ENCODE measurements around the gene METTL15. TPM values are rescaled to one million over a fixed set of nuclear protein-coding genes. Genes with fewer than 3 reads are reported as not detected.
"Not testable (repeated sequence)": the region's sequence is repeated elsewhere in the genome, so short reads cannot be mapped to it uniquely, and the experiment has no call there.

Gene METTL15
- total RNA-seq, 1 donor from 2014 or later: 27.9 TPM

DNA sequence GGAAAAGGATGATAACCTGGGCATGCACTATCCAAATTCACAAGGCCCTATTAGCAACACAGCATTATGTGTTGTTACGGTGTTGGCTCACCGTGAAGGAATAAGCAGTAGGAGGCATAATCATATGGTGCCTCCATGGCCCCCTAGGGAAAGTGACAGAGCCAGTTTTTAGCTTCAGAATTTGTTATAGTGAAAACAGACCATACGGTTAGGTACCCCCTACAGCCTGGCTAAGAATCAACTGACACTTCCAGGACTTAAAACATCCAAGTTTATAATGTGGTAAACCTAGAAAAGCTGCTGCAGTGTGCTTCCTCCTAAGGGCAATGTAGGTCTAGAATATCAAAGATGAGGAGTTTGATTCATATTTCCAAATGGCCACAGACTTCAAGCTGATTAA lies 30.7 kb upstream of the METTL15 start:
- Mint-ChIP-seq H3K4me1 (no peaks in the 10 kb centered on the region), H3K4me3 (no peak overlapping the region), H3K27ac (no peak overlapping the region), H3K27me3 (ENCODE audit: insufficient read depth, low read depth) (no peaks in the 10 kb centered on the region), H3K9me3 (no peaks in the 10 kb centered on the region), H3K36me3 (peaks cover 12% of the 10 kb centered on the region)
- H3K9me3 ChIP-seq (ENCODE audit: low read depth): no peaks in the 10 kb centered on the region
- H3K4me3 ChIP-seq: no peak overlapping the region
- DNase-seq (ENCODE audit: low spot score): no peak
- H4K20me1 ChIP-seq (ENCODE audit: low read depth): no peaks in the 10 kb centered on the region
- no peak overlapping the region for H2AFZ ChIP-seq (replicated peaks)
- peaks cover 33% of the 10 kb centered on the region for H3K36me3 ChIP-seq
- no peak overlapping the region for H3K9ac ChIP-seq
- H3K27me3 ChIP-seq: no peaks in the 10 kb centered on the region
- no peak overlapping the region for H3K27ac ChIP-seq
- H3K4me2 ChIP-seq: no peak overlapping the region
- no peaks in the 10 kb centered on the region for H3K4me1 ChIP-seq
- TF ChIP-seq EZH2 (IDR thresholded peaks at IDR 0.05) (no peak), EZH2phosphoT487 (IDR thresholded peaks at IDR 0.05) (no peak)
- TF ChIP-seq, protein P1, sequence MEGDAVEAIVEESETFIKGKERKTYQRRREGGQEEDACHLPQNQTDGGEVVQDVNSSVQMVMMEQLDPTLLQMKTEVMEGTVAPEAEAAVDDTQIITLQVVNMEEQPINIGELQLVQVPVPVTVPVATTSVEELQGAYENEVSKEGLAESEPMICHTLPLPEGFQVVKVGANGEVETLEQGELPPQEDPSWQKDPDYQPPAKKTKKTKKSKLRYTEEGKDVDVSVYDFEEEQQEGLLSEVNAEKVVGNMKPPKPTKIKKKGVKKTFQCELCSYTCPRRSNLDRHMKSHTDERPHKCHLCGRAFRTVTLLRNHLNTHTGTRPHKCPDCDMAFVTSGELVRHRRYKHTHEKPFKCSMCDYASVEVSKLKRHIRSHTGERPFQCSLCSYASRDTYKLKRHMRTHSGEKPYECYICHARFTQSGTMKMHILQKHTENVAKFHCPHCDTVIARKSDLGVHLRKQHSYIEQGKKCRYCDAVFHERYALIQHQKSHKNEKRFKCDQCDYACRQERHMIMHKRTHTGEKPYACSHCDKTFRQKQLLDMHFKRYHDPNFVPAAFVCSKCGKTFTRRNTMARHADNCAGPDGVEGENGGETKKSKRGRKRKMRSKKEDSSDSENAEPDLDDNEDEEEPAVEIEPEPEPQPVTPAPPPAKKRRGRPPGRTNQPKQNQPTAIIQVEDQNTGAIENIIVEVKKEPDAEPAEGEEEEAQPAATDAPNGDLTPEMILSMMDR (IDR thresholded peaks at IDR 0.05): no peak
- no peaks in the 10 kb centered on the region for H3F3A ChIP-seq (ENCODE audit: low read depth)
- no peaks in the 10 kb centered on the region for H3K79me2 ChIP-seq (ENCODE audit: low read depth)

DNA sequence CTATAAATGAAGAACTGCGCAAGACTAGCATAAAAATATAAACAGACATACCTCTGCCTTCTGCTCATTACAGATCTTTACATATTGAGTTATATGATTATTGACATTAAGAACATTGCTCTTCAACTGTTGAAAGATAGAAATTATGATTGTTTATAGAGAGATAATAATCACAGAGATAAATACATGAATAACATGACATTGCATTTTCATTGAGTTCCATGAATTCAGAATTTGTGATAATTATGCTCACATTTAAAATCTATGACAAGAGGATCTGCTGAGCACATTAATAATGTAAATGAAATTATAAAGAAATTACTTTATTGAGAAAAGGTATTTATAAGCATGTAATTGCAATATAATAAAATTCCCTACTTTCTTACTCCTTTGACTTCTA lies 25.1 kb upstream of the METTL15 start:
- Mint-ChIP-seq H3K9me3 (no peaks in the 10 kb centered on the region), H3K27ac (no peak overlapping the region), H3K36me3 (peaks cover 20% of the 10 kb centered on the region), H3K4me3 (no peak overlapping the region), H3K27me3 (ENCODE audit: insufficient read depth, low read depth) (no peaks in the 10 kb centered on the region), H3K4me1 (no peaks in the 10 kb centered on the region)
- Histone ChIP-seq H2AFZ (replicated peaks) (no peak overlapping the region), H3K79me2 (ENCODE audit: low read depth) (no peaks in the 10 kb centered on the region), H4K20me1 (ENCODE audit: low read depth) (no peaks in the 10 kb centered on the region), H3K9me3 (ENCODE audit: low read depth) (no peaks in the 10 kb centered on the region), H3F3A (ENCODE audit: low read depth) (no peaks in the 10 kb centered on the region), H3K27me3 (no peaks in the 10 kb centered on the region), H3K4me2 (no peak overlapping the region), H3K9ac (no peak overlapping the region), H3K27ac (no peak overlapping the region), H3K4me3 (no peak overlapping the region), H3K36me3 (peaks cover 39% of the 10 kb centered on the region), H3K4me1 (no peaks in the 10 kb centered on the region)
- TF ChIP-seq EZH2phosphoT487 (IDR thresholded peaks at IDR 0.05) (no peak), EZH2 (IDR thresholded peaks at IDR 0.05) (no peak)
- TF ChIP-seq, protein P1 (IDR thresholded peaks at IDR 0.05): no peak
- DNase-seq (ENCODE audit: low spot score): no peak

DNA sequence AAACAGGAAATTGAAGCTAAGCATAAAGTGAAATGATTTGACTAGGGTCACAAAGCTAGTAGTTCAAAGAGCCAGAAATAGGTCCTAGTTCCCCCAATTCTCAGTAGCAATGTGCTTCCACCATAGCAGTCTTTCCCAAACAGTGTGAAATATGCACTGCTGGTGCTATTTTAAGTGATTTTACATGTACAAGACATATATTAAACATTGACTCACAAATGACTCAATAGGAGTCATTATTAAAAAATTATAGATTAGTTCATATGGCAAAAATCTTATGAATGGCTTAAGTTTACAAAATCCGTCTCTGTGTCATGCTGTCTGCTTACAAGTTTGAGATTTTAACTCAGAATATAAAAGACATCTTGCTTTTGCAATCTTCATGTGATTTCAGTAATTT lies 21.6 kb upstream of the METTL15 start:
- TF ChIP-seq EZH2 (IDR thresholded peaks at IDR 0.05) (no peak), EZH2phosphoT487 (IDR thresholded peaks at IDR 0.05) (no peak)
- TF ChIP-seq, protein P1 (IDR thresholded peaks at IDR 0.05): no peak
- Histone ChIP-seq H3K36me3 (peaks cover 32% of the 10 kb centered on the region), H3K27me3 (no peaks in the 10 kb centered on the region), H3K4me3 (no peak overlapping the region), H3K4me2 (no peak overlapping the region), H2AFZ (replicated peaks) (no peak overlapping the region), H3K9ac (no peak overlapping the region), H3K79me2 (ENCODE audit: low read depth) (no peaks in the 10 kb centered on the region), H3K4me1 (no peaks in the 10 kb centered on the region), H3K27ac (no peak overlapping the region), H3K9me3 (ENCODE audit: low read depth) (no peaks in the 10 kb centered on the region), H3F3A (ENCODE audit: low read depth) (no peaks in the 10 kb centered on the region), H4K20me1 (ENCODE audit: low read depth) (no peaks in the 10 kb centered on the region)
- H3K27me3 Mint-ChIP-seq (ENCODE audit: insufficient read depth, low read depth): no peaks in the 10 kb centered on the region
- no peak overlapping the region for H3K27ac Mint-ChIP-seq
- no peak for DNase-seq (ENCODE audit: low spot score)
- no peak overlapping the region for H3K4me3 Mint-ChIP-seq
- no peaks in the 10 kb centered on the region for H3K4me1 Mint-ChIP-seq
- no peaks in the 10 kb centered on the region for H3K9me3 Mint-ChIP-seq
- peaks cover 23% of the 10 kb centered on the region for H3K36me3 Mint-ChIP-seq

DNA sequence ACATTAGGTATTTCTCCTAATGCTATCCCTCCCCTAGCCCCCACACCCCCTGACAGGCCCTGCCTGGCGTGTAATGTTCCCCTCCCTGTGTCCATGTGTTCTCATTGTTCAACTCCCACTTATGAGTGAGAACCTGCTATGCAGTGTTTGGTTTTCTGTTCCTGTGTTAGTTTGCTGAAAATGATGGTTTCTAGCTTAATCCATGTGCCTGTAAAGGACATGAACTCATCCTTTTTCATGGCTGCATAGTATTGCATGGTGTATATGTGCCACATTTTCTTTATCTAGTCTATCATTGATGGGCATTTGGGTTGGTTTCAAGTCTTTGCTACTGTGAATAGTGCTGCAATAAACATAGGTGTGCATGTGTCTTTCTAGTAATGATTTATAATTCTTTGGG lies 21.0 kb upstream of the METTL15 start:
- H3K9me3 Mint-ChIP-seq, H3K4me1 Mint-ChIP-seq, H3K27ac Mint-ChIP-seq: not testable (repeated sequence)

DNA sequence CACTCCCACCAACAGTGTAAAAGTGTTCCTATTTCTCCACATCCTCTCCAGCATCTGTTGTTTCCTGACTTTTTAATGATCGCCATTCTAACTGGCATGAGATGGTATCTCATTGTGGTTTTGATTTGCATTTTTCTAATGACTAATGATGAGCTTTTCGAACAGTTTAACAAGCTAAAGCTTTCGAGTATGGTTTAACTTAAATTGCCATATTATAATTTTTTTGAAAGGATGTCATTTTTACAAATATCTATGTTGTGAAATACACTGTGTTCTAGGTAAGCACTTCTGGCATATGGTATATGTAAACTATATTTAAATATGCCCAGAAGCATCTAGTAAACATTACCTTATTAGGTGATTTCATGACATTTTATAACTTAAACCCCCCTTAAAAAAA lies 20.5 kb upstream of the METTL15 start:
- H3K9me3 Mint-ChIP-seq; H3K27me3 Mint-ChIP-seq (ENCODE audit: insufficient read depth, low read depth): not testable (repeated sequence)

More for the DNA sequence above, 21.0 kb upstream of the METTL15 start:
- not testable (repeated sequence) for H3K4me3 ChIP-seq; H3K4me1 ChIP-seq; H2AFZ ChIP-seq (replicated peaks); H3K79me2 ChIP-seq (ENCODE audit: low read depth); H3K4me3 Mint-ChIP-seq; H3K4me2 ChIP-seq; H3K27me3 Mint-ChIP-seq (ENCODE audit: insufficient read depth, low read depth); H3F3A ChIP-seq (ENCODE audit: low read depth); H4K20me1 ChIP-seq (ENCODE audit: low read depth); DNase-seq (ENCODE audit: low spot score); H3K27me3 ChIP-seq; H3K27ac ChIP-seq; H3K9ac ChIP-seq; H3K9me3 ChIP-seq (ENCODE audit: low read depth)
- H3K36me3 ChIP-seq: peaks cover 29% of the 10 kb centered on the region
- peaks cover 20% of the 10 kb centered on the region for H3K36me3 Mint-ChIP-seq

More for the DNA sequence above, 20.5 kb upstream of the METTL15 start:
- H3K36me3 Mint-ChIP-seq: peaks cover 20% of the 10 kb centered on the region
- peaks cover 29% of the 10 kb centered on the region for H3K36me3 ChIP-seq
- H3K4me3 ChIP-seq; H3K79me2 ChIP-seq (ENCODE audit: low read depth); H3F3A ChIP-seq (ENCODE audit: low read depth); H2AFZ ChIP-seq (replicated peaks); H3K4me1 ChIP-seq; H3K27ac Mint-ChIP-seq; H3K9ac ChIP-seq; H3K4me3 Mint-ChIP-seq; H3K9me3 ChIP-seq (ENCODE audit: low read depth); H4K20me1 ChIP-seq (ENCODE audit: low read depth); H3K4me2 ChIP-seq; H3K27me3 ChIP-seq; DNase-seq (ENCODE audit: low spot score); H3K4me1 Mint-ChIP-seq; H3K27ac ChIP-seq: not testable (repeated sequence)

Data from neural progenitor cell (in vitro differentiated cells).